Natural killer cell treated with Interleukin-12 subunit alpha and Interleukin-12 subunit beta and Interleukin-15 and Interleukin-18, amount 100 ng/mL, for 72 hours (primary cell): ENCODE results near the gene UNC13A. TPM values are rescaled to one million over a fixed set of nuclear protein-coding genes. Genes with fewer than 3 reads are reported as not detected.

Source experiments
- ATAC-seq, 2 donors: fragments of 150-1000 bp; cut with Tn5 transposase in 1 of 2; sonication (Bioruptor Pico), chemical (Tn5 transposase) in 1 of 2; 2 replicates each; pipeline ENCODE4 v1.10.0; 2021
- DNase-seq: peaks from one replicate; pipeline ENCODE4 v3.0.0; 2022; ENCODE audit warnings: low spot score
- H3K27ac Mint-ChIP-seq, 2 donors: 1 replicate in 1 of 2; 2 replicates in 1 of 2; pipeline ENCODE4 v1.8.0; 2022; ENCODE audit warnings: mixed read lengths in 2 of 2, mild to moderate bottlenecking in 1 of 2, moderate library complexity in 1 of 2
- H3K27me3 Mint-ChIP-seq, 2 donors: 1 replicate in 1 of 2; 2 replicates in 1 of 2; pipeline ENCODE4 v1.8.0; 2022; ENCODE audit warnings: mixed read lengths in 2 of 2
- H3K36me3 Mint-ChIP-seq: one replicate; pipeline ENCODE4 v1.8.0; 2022; ENCODE audit warnings: mixed read lengths
- H3K4me1 Mint-ChIP-seq, 2 donors: 1 replicate in 1 of 2; 2 replicates in 1 of 2; pipeline ENCODE4 v1.8.0; 2022; ENCODE audit warnings: low read depth in 2 of 2, mixed read lengths in 2 of 2, mild to moderate bottlenecking in 1 of 2
- H3K4me3 Mint-ChIP-seq: one replicate; pipeline ENCODE4 v1.8.0; 2022; ENCODE audit warnings: mixed read lengths
- H3K9me3 Mint-ChIP-seq: 2 replicates; pipeline ENCODE4 v1.8.0; 2022; ENCODE audit warnings: mixed read lengths
- total RNA-seq, 2 donors: library from RNA; stranded (reverse); gene quantifications; one replicate each; pipeline ENCODE4 v1.2.3, GENCODE V29; 2022

Gene UNC13A
- total RNA-seq, 2 donors from 2014 or later = not detected

DNA sequence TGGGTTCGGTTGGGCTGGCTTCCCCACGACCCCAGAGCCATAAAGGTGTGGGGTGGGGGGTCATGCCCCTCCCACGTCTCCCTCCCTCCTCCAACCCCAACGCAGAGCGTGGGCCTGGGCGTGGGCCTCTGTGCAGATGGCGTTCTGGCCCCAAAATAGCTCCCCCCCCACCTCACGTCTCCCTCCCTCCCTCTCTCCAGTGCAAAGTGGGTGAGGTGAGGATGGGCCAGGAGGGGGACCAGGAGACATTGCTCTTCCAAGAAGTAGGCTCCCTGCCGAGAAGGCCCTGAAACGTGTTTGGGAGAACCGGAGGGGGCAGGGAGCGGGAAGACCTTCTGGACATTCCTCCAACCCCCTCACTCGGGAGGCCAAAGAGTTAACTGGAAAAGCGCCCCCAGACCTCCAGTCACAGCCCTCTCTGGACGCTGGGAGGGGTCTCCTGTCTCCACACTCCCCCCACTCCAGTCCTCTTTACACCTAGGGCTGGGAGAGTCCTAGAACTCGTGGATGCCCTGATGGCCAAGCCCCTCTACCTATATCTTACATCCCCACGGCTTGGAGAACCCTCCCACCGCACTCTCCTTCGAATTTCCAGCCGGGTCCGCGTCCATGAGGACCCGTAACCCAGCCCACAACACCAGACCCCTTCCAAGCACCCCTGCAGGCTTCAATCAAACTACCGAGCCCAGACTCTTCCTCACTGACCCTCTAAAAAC, 855 bp downstream of the UNC13A start:
- ATAC-seq (no peak), DNase-seq (no peak)
- no peak overlapping the region for H3K4me3 Mint-ChIP-seq
- no peak overlapping the region for H3K27ac Mint-ChIP-seq
- peaks cover 11 to 15% of the 10 kb centered on the region in 2 donors for H3K4me1 Mint-ChIP-seq
- H3K27me3 Mint-ChIP-seq = peaks cover 33 to 48% of the 10 kb centered on the region in 2 donors
- peaks cover 6% of the 10 kb centered on the region for H3K36me3 Mint-ChIP-seq
- H3K9me3 Mint-ChIP-seq = peaks cover 4% of the 10 kb centered on the region

DNA sequence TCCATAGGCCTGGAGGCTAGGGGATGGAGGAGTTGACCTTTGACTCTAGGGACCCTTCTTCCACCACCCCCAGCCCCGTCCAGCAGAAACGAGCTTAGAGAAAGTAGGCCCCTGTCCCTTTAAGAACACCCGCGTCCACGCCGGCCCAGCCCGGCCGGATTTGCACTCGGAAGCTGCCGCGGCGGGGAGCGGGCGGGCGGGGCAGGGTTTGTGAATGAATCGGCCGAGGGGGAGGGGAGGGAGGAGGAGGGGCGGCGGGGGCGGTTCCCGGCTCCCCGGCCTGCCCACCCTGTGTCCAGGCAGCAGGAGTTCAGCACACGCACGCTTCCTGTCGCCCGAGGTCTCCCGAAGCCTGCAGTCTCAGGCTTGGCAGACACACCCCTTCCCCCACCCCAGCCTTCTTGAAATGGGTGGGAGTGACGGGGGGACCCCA, 1.5 kb downstream of the UNC13A start:
- H3K27ac Mint-ChIP-seq = no peak overlapping the region
- DNase-seq = no peak
- H3K4me3 Mint-ChIP-seq = no peak overlapping the region
- peaks cover 4% of the 10 kb centered on the region for H3K9me3 Mint-ChIP-seq
- H3K27me3 Mint-ChIP-seq = peaks cover 34 to 50% of the 10 kb centered on the region in 2 donors
- H3K36me3 Mint-ChIP-seq = peaks cover 6% of the 10 kb centered on the region
- peaks cover 11 to 17% of the 10 kb centered on the region in 2 donors for H3K4me1 Mint-ChIP-seq
- ATAC-seq = no peak

DNA sequence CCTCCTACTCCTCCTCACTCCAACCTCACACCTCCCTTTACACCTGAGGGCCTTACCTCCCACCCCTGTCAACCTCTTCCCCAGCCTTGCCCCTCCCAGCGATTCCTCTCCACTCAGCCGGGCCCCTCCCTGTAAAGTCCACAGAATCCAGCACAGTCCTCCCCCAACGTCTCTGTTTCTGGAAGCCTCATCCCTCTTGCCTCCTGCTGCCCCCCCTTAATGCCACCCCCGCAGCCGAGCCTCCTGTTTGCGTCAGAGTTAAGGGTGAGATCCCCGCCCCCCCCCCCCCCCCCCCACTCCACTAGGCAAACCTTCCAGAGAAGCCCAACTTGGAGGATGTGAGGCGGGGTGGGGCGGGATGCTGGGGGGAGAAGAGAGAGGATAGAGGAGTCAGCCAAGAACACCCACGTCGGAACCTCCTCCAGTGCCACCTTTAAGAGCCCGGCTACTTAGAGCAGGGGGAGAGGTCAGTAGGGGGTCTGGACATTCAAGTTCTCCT, 2.1 kb downstream of the UNC13A start:
- peaks cover 4% of the 10 kb centered on the region for H3K9me3 Mint-ChIP-seq
- ATAC-seq (no peak), DNase-seq (no peak)
- no peak overlapping the region for H3K4me3 Mint-ChIP-seq
- peaks cover 34 to 50% of the 10 kb centered on the region in 2 donors for H3K27me3 Mint-ChIP-seq
- H3K27ac Mint-ChIP-seq = no peak overlapping the region
- H3K36me3 Mint-ChIP-seq = peaks cover 6% of the 10 kb centered on the region
- H3K4me1 Mint-ChIP-seq = peaks cover 11 to 17% of the 10 kb centered on the region in 2 donors

DNA sequence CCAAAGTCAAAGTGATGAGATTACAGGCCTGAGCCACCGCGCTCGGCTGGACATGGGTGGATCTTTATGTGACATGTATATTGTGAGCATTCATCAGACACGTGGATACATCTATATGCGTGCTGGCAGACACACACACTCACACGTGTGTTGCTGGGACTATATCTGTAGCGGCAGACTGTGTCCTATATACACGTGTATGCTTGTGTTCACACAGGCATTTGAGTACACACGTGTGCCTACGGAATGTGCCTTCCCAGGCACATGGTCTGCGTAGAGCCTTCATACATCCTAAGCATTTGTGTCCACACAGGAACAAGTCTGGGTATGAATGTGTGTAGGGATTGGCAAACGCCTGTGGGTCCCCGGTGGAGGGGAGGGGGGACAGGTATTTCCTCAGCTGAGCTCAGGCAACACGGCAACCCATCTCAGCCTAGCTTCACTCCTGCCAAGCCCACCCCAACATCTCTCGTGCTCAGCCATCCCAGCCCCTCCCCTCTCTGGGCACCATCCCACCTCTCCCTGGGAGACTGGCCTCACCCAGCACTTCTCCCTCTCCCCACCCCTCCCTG, 2.6 kb downstream of the UNC13A start:
- Mint-ChIP-seq H3K27me3 (peaks cover 31 to 45% of the 10 kb centered on the region in 2 donors), H3K9me3 (peaks cover 4% of the 10 kb centered on the region), H3K27ac (no peak overlapping the region), H3K36me3 (peaks cover 6% of the 10 kb centered on the region), H3K4me1 (peaks cover 11 to 19% of the 10 kb centered on the region in 2 donors), H3K4me3 (no peak overlapping the region)
- DNase-seq (peak; percentile 41), ATAC-seq (no peak)

DNA sequence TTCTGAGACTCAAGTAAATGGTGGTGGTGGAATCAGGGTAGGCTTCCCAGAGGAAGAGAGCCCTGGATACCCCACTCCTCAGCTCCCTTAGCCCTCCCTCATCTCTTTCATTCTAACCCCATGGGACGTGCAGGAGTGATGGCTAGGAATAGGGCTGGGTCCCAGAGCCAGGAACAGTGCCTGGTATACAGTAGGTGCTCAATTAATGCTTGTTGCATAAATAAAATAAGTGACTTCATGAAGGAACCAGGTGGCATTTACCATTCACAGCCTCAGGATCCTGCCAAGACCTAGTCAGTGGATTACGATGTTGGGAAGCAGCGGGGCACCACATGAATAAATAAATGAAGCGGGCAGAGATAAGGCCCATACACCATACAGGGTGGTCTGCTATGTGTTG, 3.9 kb downstream of the UNC13A start:
- peaks cover 34 to 40% of the 10 kb centered on the region in 2 donors for H3K27me3 Mint-ChIP-seq
- no peak overlapping the region for H3K4me3 Mint-ChIP-seq
- no peak overlapping the region for H3K27ac Mint-ChIP-seq

DNA sequence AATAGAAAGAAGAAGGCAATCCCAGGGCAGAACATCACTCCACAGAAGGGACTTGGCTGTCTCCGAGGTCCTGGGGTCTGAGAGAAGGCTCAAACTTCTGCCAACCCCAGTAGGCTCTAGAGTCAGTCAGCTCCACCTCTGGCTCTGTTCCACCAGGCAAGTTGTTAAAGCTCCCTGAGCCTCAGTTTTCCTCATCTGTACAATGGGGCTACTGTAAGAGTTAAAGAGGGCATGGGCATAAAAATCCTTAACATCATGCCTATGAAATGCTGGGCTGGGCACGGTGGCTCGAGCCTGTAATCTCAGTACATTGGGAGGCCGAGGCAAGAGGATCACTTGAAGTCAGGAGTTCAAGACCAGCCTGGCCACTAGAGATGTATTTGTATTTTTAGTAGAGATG, 5.1 kb downstream of the UNC13A start:
- Mint-ChIP-seq H3K4me1 (peaks cover 17 to 26% of the 10 kb centered on the region in 2 donors), H3K4me3 (no peak overlapping the region), H3K27ac (no peak overlapping the region), H3K36me3 (no peaks in the 10 kb centered on the region), H3K9me3 (no peaks in the 10 kb centered on the region), H3K27me3 (peaks cover 29 to 30% of the 10 kb centered on the region in 2 donors)
- no peak for ATAC-seq
- peak; percentile 20 for DNase-seq

More for the DNA sequence above, 3.9 kb downstream of the UNC13A start:
- ATAC-seq (no peak), DNase-seq (peak; percentile 18)
- peaks cover 6% of the 10 kb centered on the region for H3K36me3 Mint-ChIP-seq
- H3K4me1 Mint-ChIP-seq = peaks cover 18 to 30% of the 10 kb centered on the region in 2 donors
- H3K9me3 Mint-ChIP-seq = peaks cover 4% of the 10 kb centered on the region

DNA sequence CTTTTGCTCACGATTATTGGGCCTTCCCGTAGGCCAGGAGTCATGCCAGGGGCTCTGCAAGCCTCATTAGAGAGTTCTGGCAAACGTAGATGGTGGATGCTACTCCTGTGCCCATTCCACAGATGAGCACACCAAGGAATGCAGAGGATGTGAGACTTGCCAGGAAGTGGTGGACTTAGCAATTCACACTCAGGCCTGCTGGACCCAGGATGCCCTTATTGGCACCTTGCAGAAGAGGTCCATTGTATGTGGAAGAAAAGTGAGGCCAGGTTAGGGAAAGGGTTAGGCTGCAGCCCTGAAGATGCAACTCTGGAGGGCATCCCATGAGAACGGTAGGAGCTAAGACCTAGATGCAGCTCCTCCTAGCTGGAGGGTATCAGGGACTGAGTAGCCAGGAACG, 5.9 kb downstream of the UNC13A start:
- no peak for ATAC-seq
- Mint-ChIP-seq H3K9me3 (no peaks in the 10 kb centered on the region), H3K36me3 (no peaks in the 10 kb centered on the region), H3K4me3 (no peak overlapping the region), H3K4me1 (peaks cover 12 to 21% of the 10 kb centered on the region in 2 donors), H3K27ac (no peak overlapping the region), H3K27me3 (peaks cover 29 to 30% of the 10 kb centered on the region in 2 donors)
- DNase-seq = peak; percentile 22

DNA sequence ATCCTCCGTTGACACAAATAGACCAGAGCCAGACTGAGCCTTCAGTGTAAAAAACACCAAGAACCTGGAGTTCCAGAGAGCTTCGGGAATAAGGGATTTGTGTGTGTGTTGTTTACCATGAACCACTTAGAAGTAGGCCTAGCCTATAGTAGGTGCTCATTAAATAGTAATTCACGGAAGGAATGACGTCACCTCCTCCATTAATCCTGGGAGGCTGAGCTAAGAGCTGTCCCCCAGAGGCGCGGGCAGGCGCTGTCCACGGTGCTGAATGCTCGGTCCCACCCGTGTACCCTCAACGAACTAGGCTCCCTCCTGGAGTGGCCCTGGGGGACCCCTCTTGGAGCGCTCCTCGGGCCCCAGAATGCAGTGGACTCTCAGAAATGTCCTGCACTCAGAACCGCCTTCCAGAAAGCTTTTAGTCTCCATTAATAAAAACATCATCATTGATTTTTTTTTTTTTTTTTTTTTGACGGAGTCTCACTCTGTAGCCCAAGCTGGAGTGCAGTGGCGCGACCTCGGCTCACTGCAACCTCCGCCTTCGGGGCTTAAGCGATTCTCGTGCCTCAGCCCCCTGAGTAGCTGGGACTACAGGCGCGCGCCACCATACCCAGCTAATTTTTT, 6.5 kb downstream of the UNC13A start:
- peak; percentile 57 for DNase-seq
- Mint-ChIP-seq H3K4me3 (peak overlapping the region; percentile 68), H3K27me3 (peaks cover 29 to 30% of the 10 kb centered on the region in 2 donors), H3K9me3 (no peaks in the 10 kb centered on the region), H3K4me1 (peaks cover 12 to 21% of the 10 kb centered on the region in 2 donors), H3K36me3 (no peaks in the 10 kb centered on the region), H3K27ac (no peak overlapping the region)
- no peak for ATAC-seq

DNA sequence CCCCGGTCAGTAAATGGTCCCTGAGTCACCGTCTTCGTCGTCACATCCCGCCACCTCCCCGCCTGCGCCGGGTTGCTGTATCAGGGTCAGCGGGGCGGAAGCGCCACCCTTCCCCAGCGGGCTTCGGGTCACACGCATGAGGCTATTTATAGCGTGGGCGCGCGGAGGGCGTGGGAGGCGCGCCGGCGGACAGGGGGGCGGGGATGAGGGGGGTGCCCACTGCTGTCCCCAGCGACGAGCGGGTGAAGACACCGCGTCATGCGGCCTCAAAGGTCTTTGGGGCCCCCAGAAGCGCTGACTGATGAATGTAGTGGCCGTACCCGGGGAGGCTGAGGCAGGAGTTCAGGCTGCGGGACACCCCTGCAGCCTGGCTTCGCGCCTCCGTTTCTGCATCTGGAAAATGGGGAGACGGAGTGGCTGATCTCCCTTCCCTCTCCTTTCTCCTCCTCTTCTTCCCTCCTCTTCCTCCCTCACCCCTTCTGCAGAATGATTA, 7.9 kb downstream of the UNC13A start:
- H3K36me3 Mint-ChIP-seq = no peaks in the 10 kb centered on the region
- DNase-seq = peak; percentile 91
- peak; percentile 98 for ATAC-seq
- peak overlapping the region; percentile 73 to 84 for H3K27ac Mint-ChIP-seq
- peaks cover 30 to 36% of the 10 kb centered on the region in 2 donors for H3K27me3 Mint-ChIP-seq
- H3K4me1 Mint-ChIP-seq = peaks cover 12 to 18% of the 10 kb centered on the region in 2 donors
- peak overlapping the region; percentile 68 for H3K4me3 Mint-ChIP-seq
- H3K9me3 Mint-ChIP-seq = no peaks in the 10 kb centered on the region

DNA sequence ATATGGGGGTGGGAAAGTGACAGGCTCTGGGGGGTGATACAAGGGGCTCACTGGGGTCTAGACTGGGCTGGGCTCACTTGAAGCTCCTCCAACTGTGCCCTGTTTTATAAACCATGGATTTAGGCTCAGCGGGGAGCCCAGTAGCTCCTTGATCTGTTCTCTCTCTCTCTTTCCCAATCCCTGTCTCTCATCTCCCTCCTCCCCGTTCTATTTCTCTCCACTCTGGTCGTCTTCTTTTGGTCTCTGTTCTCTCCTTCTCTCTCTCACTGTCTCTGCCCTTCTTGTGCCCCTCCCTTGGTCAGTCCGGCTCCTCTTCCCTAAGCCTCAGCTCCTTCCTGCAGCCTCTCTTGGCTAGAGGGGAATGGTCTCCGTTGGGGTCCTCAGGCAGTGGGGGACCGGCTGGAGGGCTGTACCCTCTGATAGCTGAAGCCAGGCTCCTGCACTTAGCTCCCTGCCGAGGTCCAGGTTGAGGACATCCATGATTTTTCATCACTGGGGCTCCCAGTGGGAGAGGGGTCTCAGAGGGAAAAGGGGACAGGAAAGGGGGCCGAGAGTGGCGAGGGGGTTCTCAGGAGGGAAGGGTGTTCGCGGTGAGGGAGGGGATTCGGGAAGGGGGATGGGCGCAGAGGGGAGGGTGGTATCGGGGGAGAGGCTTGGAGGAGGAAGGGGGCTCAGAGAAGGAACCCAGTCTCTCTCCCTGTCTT, 8.5 kb downstream of the UNC13A start:
- H3K27ac Mint-ChIP-seq = peak overlapping the region; percentile 73 to 84
- H3K27me3 Mint-ChIP-seq = peaks cover 27 to 33% of the 10 kb centered on the region in 2 donors
- H3K4me1 Mint-ChIP-seq = peaks cover 12 to 18% of the 10 kb centered on the region in 2 donors
- no peaks in the 10 kb centered on the region for H3K36me3 Mint-ChIP-seq
- DNase-seq (peak; percentile 41), ATAC-seq (no peak)
- no peaks in the 10 kb centered on the region for H3K9me3 Mint-ChIP-seq
- peak overlapping the region; percentile 68 for H3K4me3 Mint-ChIP-seq

DNA sequence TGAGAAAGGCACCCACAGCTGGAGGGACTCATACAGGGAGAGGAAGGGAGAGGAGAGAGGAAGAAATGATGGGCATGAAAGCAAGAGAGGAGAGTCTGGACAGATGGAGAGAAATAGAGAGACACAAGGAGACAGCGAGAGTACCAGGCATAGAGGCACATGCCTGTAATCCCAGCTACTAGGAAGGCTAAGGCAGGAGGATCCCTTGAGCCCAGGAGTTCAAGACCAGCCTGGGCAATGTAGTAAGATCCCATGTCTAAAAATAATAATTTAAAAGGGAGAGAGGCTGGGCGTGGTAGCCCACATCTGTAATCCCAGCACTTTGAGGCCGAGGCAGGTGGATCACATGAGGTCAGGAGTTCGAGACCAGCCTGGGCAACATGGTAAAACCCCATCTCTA, 9.3 kb downstream of the UNC13A start:
- ATAC-seq (no peak), DNase-seq (no peak)
- Mint-ChIP-seq H3K4me1 (peaks cover 12 to 18% of the 10 kb centered on the region in 2 donors), H3K27me3 (peaks cover 25 to 29% of the 10 kb centered on the region in 2 donors), H3K36me3 (no peaks in the 10 kb centered on the region), H3K4me3 (peak overlapping the region; percentile 49), H3K27ac (peak overlapping the region in 1 of 2 donors; percentile 68), H3K9me3 (no peaks in the 10 kb centered on the region)

DNA sequence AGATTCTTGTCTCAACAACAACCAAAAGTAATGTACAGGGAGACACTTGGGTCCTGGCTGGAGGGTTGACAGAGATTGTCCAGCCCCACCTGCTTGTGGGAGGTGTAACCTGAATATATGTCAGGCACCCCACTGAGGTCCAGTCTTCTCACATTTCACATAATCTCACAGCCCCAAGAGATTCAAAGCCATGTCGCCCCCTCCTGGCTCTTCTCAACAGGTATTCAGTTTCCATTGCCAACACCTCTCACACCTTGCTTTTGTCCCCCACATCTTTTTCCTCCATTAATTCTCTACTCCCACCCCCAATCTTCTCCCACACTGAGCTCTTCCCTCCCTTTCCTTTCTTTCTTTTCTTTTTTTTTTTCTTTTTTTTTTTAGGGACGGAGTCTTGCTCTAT, 11.2 kb downstream of the UNC13A start:
- ATAC-seq (no peak), DNase-seq (no peak)
- Mint-ChIP-seq H3K27me3 (peaks cover 16 to 22% of the 10 kb centered on the region in 2 donors), H3K27ac (no peak overlapping the region), H3K9me3 (no peaks in the 10 kb centered on the region), H3K4me3 (no peak overlapping the region), H3K36me3 (no peaks in the 10 kb centered on the region), H3K4me1 (peaks cover 12 to 13% of the 10 kb centered on the region in 2 donors)

DNA sequence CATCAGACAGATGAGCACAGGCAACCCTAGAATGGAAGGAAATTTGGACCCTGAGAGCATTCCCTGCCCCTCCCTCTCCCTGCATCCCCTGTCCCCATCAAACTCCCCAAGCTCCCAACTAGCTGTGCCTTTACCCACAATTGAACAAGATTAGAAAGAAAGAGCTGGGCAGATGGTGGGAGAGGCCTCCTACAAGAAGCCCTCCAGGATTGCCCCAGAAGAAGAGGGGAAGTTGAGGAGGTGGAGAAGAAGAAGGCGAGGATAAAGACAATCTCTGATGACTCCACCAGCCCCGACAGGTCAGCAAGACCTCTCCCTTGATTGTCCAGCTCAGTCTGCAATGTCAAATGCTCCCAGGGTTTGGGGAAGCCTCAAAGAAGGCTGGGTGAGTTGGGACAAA, 11.9 kb downstream of the UNC13A start:
- Mint-ChIP-seq H3K27ac (peak overlapping the region in 1 of 2 donors; percentile 68), H3K4me3 (no peak overlapping the region), H3K36me3 (no peaks in the 10 kb centered on the region), H3K4me1 (peaks cover 12 to 13% of the 10 kb centered on the region in 2 donors), H3K9me3 (no peaks in the 10 kb centered on the region), H3K27me3 (peaks cover 16 to 24% of the 10 kb centered on the region in 2 donors)
- DNase-seq = peak; percentile 5
- no peak for ATAC-seq
